ENCODE measurements around the gene KRT72. TPM values are rescaled to one million over a fixed set of nuclear protein-coding genes. Genes with fewer than 3 reads are reported as not detected.

KRT72 gene
- total RNA-seq, 1 experiment from 2014 or later = not detected

GRCh38 chr12:52552681-52553195 lies 48.5 kb downstream of the KRT72 start, which contains the start of gene KRT71:
TSS of gene KRT71 (minus strand) at chr12:52553145. CDS start at chr12:52553077, 68 bp downstream.
- H2BK12ac ChIP-seq (ENCODE audit: insufficient read length, low read depth, low read length) = no peak within 1 kb of the TSS
- H2BK20ac ChIP-seq (ENCODE audit: low read depth, low read length, poor library complexity, severe bottlenecking) = no peak within 1 kb of the TSS
- H3K56ac ChIP-seq (ENCODE audit: insufficient read length, low read depth, low read length) = no peak within 1 kb of the TSS
- no peak within 1 kb of the TSS for H3K9ac ChIP-seq (ENCODE audit: extremely low read depth, insufficient read length, low read length)
- H4K5ac ChIP-seq (ENCODE audit: insufficient read length, low read depth, low read length) = no peak within 1 kb of the TSS
- H2AK5ac ChIP-seq (ENCODE audit: insufficient read length, low read length) = no peak within 1 kb of the TSS
- no peak within 1 kb of the TSS for H3K14ac ChIP-seq (ENCODE audit: insufficient read depth, low read length)
- no peaks in the 10 kb centered on the region for H3K9me3 Mint-ChIP-seq
- H3K4me1 ChIP-seq (ENCODE audit: insufficient read depth, low read length) = no peaks in the 10 kb centered on the region
- H4K91ac ChIP-seq (ENCODE audit: insufficient read length, low read depth, low read length) = no peak within 1 kb of the TSS
- H3K23ac ChIP-seq (ENCODE audit: insufficient read length, low read depth, low read length) = no peak within 1 kb of the TSS
- H3K27me3 Mint-ChIP-seq (ENCODE audit: low read depth) = peaks cover 9% of the 10 kb centered on the region
- H3K4me2 ChIP-seq (ENCODE audit: insufficient read depth, insufficient read length, low read length) = no peak within 1 kb of the TSS
- H3K27ac Mint-ChIP-seq = peak within 1 kb of the TSS in 1 of 3 experiments; percentile 92; a peak in 3 of 7 replicates
- H3K27ac ChIP-seq (ENCODE audit: insufficient read length, low read depth, low read length) = no peak within 1 kb of the TSS
- no peaks in the 10 kb centered on the region for H3K23me2 ChIP-seq (ENCODE audit: insufficient read length, low read depth, low read length, poor library complexity, severe bottlenecking)
- no peak within 1 kb of the TSS for H3T11ph ChIP-seq (ENCODE audit: low read length)
- no peak within 1 kb of the TSS for H3K18ac ChIP-seq (ENCODE audit: insufficient read length, low read depth, low read length)
- no peaks in the 10 kb centered on the region for H3K79me1 ChIP-seq (ENCODE audit: insufficient read depth, low read depth, low read length, poor library complexity, severe bottlenecking)
- DNase-seq = no peak
- no peak within 1 kb of the TSS for H2BK15ac ChIP-seq (ENCODE audit: low read depth, low read length)
- no peaks in the 10 kb centered on the region for H3K79me2 ChIP-seq (ENCODE audit: insufficient read depth, low read length)
- no peaks in the 10 kb centered on the region for H4K20me1 ChIP-seq (ENCODE audit: control insufficient read depth, insufficient read depth, insufficient read length)
- H4K8ac ChIP-seq (replicated peaks; ENCODE audit: insufficient read length, low read depth, low read length) = no peak within 1 kb of the TSS
- WGBS (ENCODE audit: extremely low coverage, insufficient read length, low lambda C conversion rate) = no CpG with 5 or more reads among the region's 14 CpGs
- TF ChIP-seq CTCF (conservative IDR thresholded peaks at IDR 0.05) = no peak
- no peaks in the 10 kb centered on the region for H3K9me3 ChIP-seq (ENCODE audit: control insufficient read depth, low read depth, low read length)
- no peaks in the 10 kb centered on the region for H3K27me3 ChIP-seq (ENCODE audit: insufficient read depth, low read length)
- no peak within 1 kb of the TSS for H2BK5ac ChIP-seq (ENCODE audit: insufficient read length, low read length)
- no peak within 1 kb of the TSS for H2AFZ ChIP-seq (ENCODE audit: low read length)
- H3K4me1 Mint-ChIP-seq = no peaks in the 10 kb centered on the region
- H3K4ac ChIP-seq (ENCODE audit: low read depth, low read length) = no peak within 1 kb of the TSS
- no peak within 1 kb of the TSS for H2BK120ac ChIP-seq (ENCODE audit: low read depth, low read length, poor library complexity, severe bottlenecking)
- no peaks in the 10 kb centered on the region for H3K36me3 Mint-ChIP-seq (ENCODE audit: insufficient read depth in 1 of 3, low read depth in 3 of 3)
- no peak within 1 kb of the TSS for H3K4me3 Mint-ChIP-seq

All from H9 (cell line).